PC-3 (cell line): ENCODE measurements around the gene INO80E. TPM values are rescaled to one million over a fixed set of nuclear protein-coding genes. Genes with fewer than 3 reads are reported as not detected.

ENCODE experiments used
- ATAC-seq: fragments of 200-7000 bp; cut with Tn5 transposase; 2 replicates; pipeline ENCODE4 v1.9.1; 2020; ENCODE audit warnings: mild to moderate bottlenecking, moderate library complexity
- BruUV-seq: library from RNA; stranded (reverse); fragments of 400-500 nt; replicated peaks from 2 replicates; lab custom pipeline; 2021; lab: Mats Ljungman, UMichigan
- CTCF ChIA-PET: fragments of 300-600 bp; sonication (Branson Sonifier 250); formaldehyde crosslinking; loops from one replicate; lab custom pipeline; 2022; ENCODE audit warnings: antibody characterized with exemption; lab: Charles Lee
- POLR2A ChIA-PET: fragments of 300-600 bp; sonication (Branson Sonifier 250); formaldehyde crosslinking; loops from one replicate; lab custom pipeline; 2022; ENCODE audit warnings: antibody characterized with exemption; ENCODE audit not compliant: unreplicated experiment; lab: Charles Lee
- DNase-seq: peaks from one replicate; pipeline ENCODE4 v3.0.0-alpha.2; 2015
- H2AFZ ChIP-seq: fragments of 300-600 bp; sonication (generic); 2 replicates; pipeline ENCODE4 v1.6.0; 2016; ENCODE audit warnings: antibody characterized with exemption, low read length
- H3F3A ChIP-seq: fragments of 300-600 bp; sonication (generic); one replicate; pipeline ENCODE4 v1.6.0; 2017; ENCODE audit warnings: antibody characterized with exemption, low read length, control low read depth, mild to moderate bottlenecking; ENCODE audit not compliant: unreplicated experiment
- H3K27ac ChIP-seq: fragments of 300-600 bp; sonication (generic); 2 replicates; pipeline ENCODE4 v1.5.1; 2016; ENCODE audit warnings: mild to moderate bottlenecking, low read length
- H3K27me3 ChIP-seq: fragments of 300-600 bp; sonication (generic); 2 replicates; pipeline ENCODE4 v1.6.1; 2016; ENCODE audit warnings: low read length, mixed read lengths
- H3K36me3 ChIP-seq: fragments of 300-600 bp; sonication (generic); 2 replicates; pipeline ENCODE4 v1.6.1; 2016; ENCODE audit warnings: low read depth, mixed run types, low read length, mixed read lengths
- H3K4me1 ChIP-seq: fragments of 300-600 bp; sonication (generic); 2 replicates; pipeline ENCODE4 v1.5.1; 2016; ENCODE audit warnings: low read length; ENCODE audit not compliant: insufficient read depth
- H3K4me2 ChIP-seq: fragments of 300-600 bp; sonication (generic); 2 replicates; pipeline ENCODE4 v1.6.0; 2016; ENCODE audit warnings: low read length
- H3K4me3 ChIP-seq: fragments of 300-600 bp; sonication (generic); 2 replicates; pipeline ENCODE4 v1.5.1; 2016; ENCODE audit warnings: mild to moderate bottlenecking, low read length, mixed read lengths
- H3K79me2 ChIP-seq: fragments of 300-600 bp; sonication (generic); 2 replicates; pipeline ENCODE4 v1.6.1; 2017; ENCODE audit warnings: low read length, mixed read lengths
- H3K9ac ChIP-seq: fragments of 300-600 bp; sonication (generic); 2 replicates; pipeline ENCODE4 v1.6.0; 2016; ENCODE audit warnings: mild to moderate bottlenecking, low read length
- H3K9me2 ChIP-seq: fragments of 300-600 bp; sonication (generic); replicated peaks from 2 replicates; pipeline ENCODE4 v1.6.1; 2016; ENCODE audit warnings: mixed run types, low read length, mixed read lengths
- H3K9me3 ChIP-seq: fragments of 300-600 bp; sonication (generic); 2 replicates; pipeline ENCODE4 v1.6.1; 2016; ENCODE audit warnings: low read length, mixed read lengths
- H4K20me1 ChIP-seq: fragments of 300-600 bp; sonication (generic); 2 replicates; pipeline ENCODE4 v1.6.1; 2016; ENCODE audit warnings: low read length, mixed read lengths
- EZH2 ChIP-seq: fragments of 300-600 bp; sonication (generic); IDR thresholded peaks from one replicate; pipeline ENCODE4 v1.6.1; 2017; ENCODE audit warnings: antibody characterized with exemption, mild to moderate bottlenecking, low read length; ENCODE audit not compliant: unreplicated experiment
- EZH2phosphoT487 ChIP-seq: fragments of 300-600 bp; sonication (generic); IDR thresholded peaks from 2 replicates; pipeline ENCODE4 v1.6.1; 2018; ENCODE audit warnings: mild to moderate bottlenecking, antibody characterized with exemption, low read length, borderline replicate concordance
- intact Hi-C: fragments of 100-400 bp; cut with micrococcal nuclease; formaldehyde crosslinking; loops from 2 replicates; pipeline ENCODE4 v1.9.0; 2023
- total RNA-seq: library from RNA; depleted of rRNA; stranded (reverse); fragments of >200 nt; gene quantifications from 2 replicates; pipeline ENCODE4 v1.2.3, GENCODE V29; 2014
- TF ChIP-seq, protein P1 (sequence below): fragments of 300-600 bp; sonication (generic); conservative IDR thresholded peaks from 2 replicates; pipeline ENCODE4 v1.5.1; 2017; ENCODE audit warnings: antibody characterized with exemption, low read depth, mild to moderate bottlenecking, low read length

Gene INO80E
- total RNA-seq, 1 experiment from 2014 or later: 70.3 TPM

GRCh38 chr16:30028438-30029076 lies 32.5 kb downstream of the INO80E start:
- intact Hi-C loops: no loop called here
- no TSS peak for BruUV-seq

GRCh38 chr16:30030011-30030685 lies 34.1 kb downstream of the INO80E start:
- H3K79me2 ChIP-seq: no peaks in the 10 kb centered on the region
- H3K9me3 ChIP-seq: no peaks in the 10 kb centered on the region
- H2AFZ ChIP-seq: no peak overlapping the region
- no peak overlapping the region for H3K4me2 ChIP-seq
- no peaks in the 10 kb centered on the region for H3K4me1 ChIP-seq
- no peaks in the 10 kb centered on the region for H3K9me2 ChIP-seq
- no peaks in the 10 kb centered on the region for H3F3A ChIP-seq
- intact Hi-C loops: no loop called here
- BruUV-seq: no TSS peak
- H3K36me3 ChIP-seq: no peaks in the 10 kb centered on the region; the same call in 1 of the 2 replicates
- ATAC-seq (no peak), DNase-seq (no peak)
- no peak overlapping the region for H3K27ac ChIP-seq
- H4K20me1 ChIP-seq: no peaks in the 10 kb centered on the region
- no peak for TF ChIP-seq EZH2phosphoT487
- TF ChIP-seq, protein P1, sequence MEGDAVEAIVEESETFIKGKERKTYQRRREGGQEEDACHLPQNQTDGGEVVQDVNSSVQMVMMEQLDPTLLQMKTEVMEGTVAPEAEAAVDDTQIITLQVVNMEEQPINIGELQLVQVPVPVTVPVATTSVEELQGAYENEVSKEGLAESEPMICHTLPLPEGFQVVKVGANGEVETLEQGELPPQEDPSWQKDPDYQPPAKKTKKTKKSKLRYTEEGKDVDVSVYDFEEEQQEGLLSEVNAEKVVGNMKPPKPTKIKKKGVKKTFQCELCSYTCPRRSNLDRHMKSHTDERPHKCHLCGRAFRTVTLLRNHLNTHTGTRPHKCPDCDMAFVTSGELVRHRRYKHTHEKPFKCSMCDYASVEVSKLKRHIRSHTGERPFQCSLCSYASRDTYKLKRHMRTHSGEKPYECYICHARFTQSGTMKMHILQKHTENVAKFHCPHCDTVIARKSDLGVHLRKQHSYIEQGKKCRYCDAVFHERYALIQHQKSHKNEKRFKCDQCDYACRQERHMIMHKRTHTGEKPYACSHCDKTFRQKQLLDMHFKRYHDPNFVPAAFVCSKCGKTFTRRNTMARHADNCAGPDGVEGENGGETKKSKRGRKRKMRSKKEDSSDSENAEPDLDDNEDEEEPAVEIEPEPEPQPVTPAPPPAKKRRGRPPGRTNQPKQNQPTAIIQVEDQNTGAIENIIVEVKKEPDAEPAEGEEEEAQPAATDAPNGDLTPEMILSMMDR: no peak
- no peak for TF ChIP-seq EZH2
- no peak overlapping the region for H3K9ac ChIP-seq
- H3K27me3 ChIP-seq: no peaks in the 10 kb centered on the region
- ChIA-PET CTCF (no interaction called here), POLR2A (no interaction called here)
- no peak overlapping the region for H3K4me3 ChIP-seq

More at GRCh38 chr16:30028438-30029076, 32.5 kb downstream of the INO80E start:
- Histone ChIP-seq H3K9ac (no peak overlapping the region), H3F3A (no peaks in the 10 kb centered on the region), H3K79me2 (no peaks in the 10 kb centered on the region), H3K4me3 (no peak overlapping the region), H3K4me2 (no peak overlapping the region), H3K9me3 (no peaks in the 10 kb centered on the region), H3K27me3 (no peaks in the 10 kb centered on the region), H3K9me2 (no peaks in the 10 kb centered on the region), H3K4me1 (no peaks in the 10 kb centered on the region), H3K27ac (no peak overlapping the region), H4K20me1 (no peaks in the 10 kb centered on the region), H2AFZ (no peak overlapping the region), H3K36me3 (no peaks in the 10 kb centered on the region; the same call in 1 of the 2 replicates)
- ATAC-seq (no peak), DNase-seq (no peak)
- POLR2A ChIA-PET: no interaction called here
- no peak for TF ChIP-seq EZH2
- TF ChIP-seq, protein P1: no peak
- no peak for TF ChIP-seq EZH2phosphoT487
- CTCF ChIA-PET: no interaction called here

GRCh38 chr16:30030841-30031413 lies 34.9 kb downstream of the INO80E start, which contains the start of gene TLCD3B:
Gene TLCD3B (minus strand): TSS chr16:30031271. CDS start chr16:30030527, 744 bp downstream.
- H3K4me3 ChIP-seq: peak within 1 kb of the TSS; percentile 47; the same call in 1 of the 2 replicates
- no peaks in the 10 kb centered on the region for H3K4me1 ChIP-seq
- H3K9me2 ChIP-seq: no peaks in the 10 kb centered on the region
- no peak within 1 kb of the TSS for H3K9ac ChIP-seq
- TF ChIP-seq EZH2phosphoT487 (no peak), EZH2 (no peak)
- TF ChIP-seq, protein P1: no peak
- H3K27ac ChIP-seq: no peak within 1 kb of the TSS
- H3K36me3 ChIP-seq: no peaks in the 10 kb centered on the region; the same call in 1 of the 2 replicates
- POLR2A ChIA-PET: no interaction called here
- no peaks in the 10 kb centered on the region for H4K20me1 ChIP-seq
- H2AFZ ChIP-seq: no peak within 1 kb of the TSS
- ATAC-seq (peak; percentile 34; the same call in 1 of the 2 replicates), DNase-seq (no peak)
- H3K27me3 ChIP-seq: no peaks in the 10 kb centered on the region
- peak within 1 kb of the TSS; percentile 59 for H3K4me2 ChIP-seq
- CTCF ChIA-PET: interaction anchor here (0.6 kb wide), 1 partner anchor 45 kb away, joined by 3 read pairs; no protein-coding TSS in a partner anchor
- H3K9me3 ChIP-seq: no peaks in the 10 kb centered on the region
- H3F3A ChIP-seq: no peaks in the 10 kb centered on the region
- no peaks in the 10 kb centered on the region for H3K79me2 ChIP-seq
- intact Hi-C loops: no loop called here
- no TSS peak for BruUV-seq
